Heart left ventricle (tissue), 16 donors: ENCODE data around the gene NLRX1. TPM values are rescaled to one million over a fixed set of nuclear protein-coding genes. Genes with fewer than 3 reads are reported as not detected.
A peak's percentile ranks its signal among the peaks of the same experiment; 100 is the strongest.

Experiments
- ATAC-seq, 4 donors: fragments of 200-7000 bp; cut with Tn5 transposase; one replicate each; pipeline ENCODE4 v1.9.1; 2020 to 2022; ENCODE audit warnings: moderate library complexity in 4 of 4, mild to moderate bottlenecking in 3 of 4, moderate number of reproducible peaks in 1 of 4
- DNase-seq, 5 donors: peaks; one replicate each; pipeline ENCODE4 v3.0.0-alpha.2; 2020
- H3K27ac ChIP-seq, 12 donors: fragments of 200-600 bp; sonication (generic) in 4 of 12; one replicate each; pipeline versions ENCODE4 v1.5.0 to v1.8.0; 2016 to 2022; ENCODE audit warnings: mild to moderate bottlenecking in 2 of 12
- H3K27me3 ChIP-seq, 9 donors: fragments of 200-600 bp; sonication (generic) in 2 of 9; one replicate each; pipeline versions ENCODE4 v1.5.1 to v1.8.0; 2016 to 2022; ENCODE audit warnings: mild to moderate bottlenecking in 3 of 9
- H3K36me3 ChIP-seq, 9 donors: fragments of 200-600 bp; sonication (generic) in 2 of 9; one replicate each; pipeline versions ENCODE4 v1.5.0 to v1.8.0; 2018 to 2022; ENCODE audit warnings: mild to moderate bottlenecking in 2 of 9
- H3K4me1 ChIP-seq, 12 donors: fragments of 200-600 bp; sonication (generic) in 4 of 12; one replicate each; pipeline versions ENCODE4 v1.5.0 to v1.8.0; 2016 to 2022; ENCODE audit warnings: mild to moderate bottlenecking in 3 of 12
- H3K4me3 ChIP-seq, 12 donors: fragments of 200-600 bp; sonication (generic) in 4 of 12; one replicate each; pipeline versions ENCODE4 v1.5.0 to v1.8.0; 2017 to 2022; ENCODE audit warnings: mild to moderate bottlenecking in 9 of 12, moderate library complexity in 4 of 12
- H3K9me3 ChIP-seq, 12 donors: fragments of 200-600 bp; sonication (generic) in 4 of 12; one replicate each; pipeline versions ENCODE4 v1.5.0 to v1.8.0; 2016 to 2022; ENCODE audit warnings: mild to moderate bottlenecking in 1 of 12
- CTCF ChIP-seq, 12 donors: fragments of 200-600 bp; sonication (generic) in 4 of 12; IDR thresholded peaks; one replicate each; pipeline versions ENCODE4 v1.5.0 to v1.8.0; 2018 to 2022; ENCODE audit warnings: antibody characterized with exemption in 12 of 12, mild to moderate bottlenecking in 5 of 12
- POLR2A ChIP-seq, 2 donors: fragments of 450-650 bp; IDR thresholded peaks; one replicate each; pipeline ENCODE4 v1.6.1; 2017; ENCODE audit warnings: antibody characterized with exemption in 2 of 2, mild to moderate bottlenecking in 2 of 2, moderate library complexity in 2 of 2
- WGBS, 4 donors: extraction: QIAGEN DNeasy Blood & Tissue Kit in 2 of 4; methylation state at CpG; one replicate each; pipeline versions ENCODE4 v1.1.5 to v1.1.7; 2013 to 2018; 5-methylcytosine and 5-hydroxymethylcytosine counted together
- intact Hi-C, 10 donors: fragments of 100-400 bp; cut with DNase I; formaldehyde crosslinking; loops; one replicate each; pipeline versions ENCODE4 v1.11.1 to v1.14.2; 2022
- polyA plus RNA-seq, 2 donors: library from polyadenylated mRNA; stranded (reverse); fragments of 200-250 nt; gene quantifications; one replicate each; pipeline ENCODE4 v1.2.3, GENCODE V29; 2013
- total RNA-seq, 9 donors: library from RNA; depleted of rRNA in 2 of 9; stranded (reverse); fragments of >200 nt in 2 of 9; fragmentation: NEBNext Ultra II Directional in 3 of 9; extraction: Animal tissue kit (Norgen Biotek cat#: 25700) in 3 of 9; gene quantifications; one replicate each; pipeline versions ENCODE4 v1.1.0 to v1.2.4, GENCODE V29; 2016 to 2023
- donor health status: ischemic (EF 13 %, LVEDD 7.1; RV severe dilation, severe dysfunction).
- donor health status: healthy with polysubstance abuse.
- donor health status: DM: no; HTN: yes; CAD: no.
- donor health status: DM: no; HTN: no; CAD: no.
- donor health status: ischemic (EF 25% LVEDD 6.9; RV normal size, moderate dysfunction).
- donor health status: ischemic (EF 25% LVEDD 5.7; RV mildly dilated, moderate dysfunction).
- donor health status: healthy.
- donor health status: DM: yes; HTN: yes; CAD: no.
- donor health status: ischemic (EF 35%, LVEDD 5.7; RV mildly dilated, moderate dysfunction).
- donor health status: nonischemic (EF 11% LVEDD 7.7; RV severe dilation, severe dysfunction).
- donor health status: DM: yes; HTN: yes; CAD: no.
- donor health status: PGD.
- donor health status: ischemic (EF 29% LVEDD 5.4; RV normal size, mild dysfunction).
- donor health status: nonischemic (EF 23%, LVEDD 6.1; RV moderate dilation, normal function).

The NLRX1 gene
- total and polyA plus RNA-seq, 11 donors, result 10.6 to 47.0 (median 29.5) TPM

- no peaks in the 10 kb centered on the region for H3K9me3 ChIP-seq
- intact Hi-C loops, result loop anchor here in 8 of 10 donors (1.0 to 10.0 kb wide), 8 partner anchors 47 to 332 kb away; partner anchors contain the start of genes MCAM (in 1 of the 8) and RNF26 (in 1 of the 8)
- H3K4me3 ChIP-seq, result no peak overlapping the region
- ATAC-seq (no peak), DNase-seq (no peak)
- H3K27ac ChIP-seq, result no peak overlapping the region
- no peaks in the 10 kb centered on the region for H3K36me3 ChIP-seq
- H3K27me3 ChIP-seq, result peaks cover 0 to 44% (median 0%) of the 10 kb centered on the region in 9 donors
- 37 to 51% (median 44%) methylated on average over 3 of the region's 3 CpGs for WGBS, 4 donors
- peaks cover 0 to 23% (median 7%) of the 10 kb centered on the region in 12 donors for H3K4me1 ChIP-seq
- TF ChIP-seq CTCF (IDR thresholded peaks at IDR 0.05), result no peak
- TF ChIP-seq POLR2A (IDR thresholded peaks at IDR 0.05), result no peak
Measured at GRCh38 chr11:119145551-119145950, 23.0 kb upstream of the NLRX1 start.

GRCh38 chr11:119147604-119148333 is 20.8 kb upstream of the NLRX1 start:
- intact Hi-C loops, result loop anchor here in 6 of 10 donors (2.0 to 10.0 kb wide), 7 partner anchors 45 to 330 kb away; partner anchors contain the start of genes MCAM (in 1 of the 6) and RNF26 (in 1 of the 6)
- Histone ChIP-seq H3K27ac (no peak overlapping the region), H3K9me3 (no peaks in the 10 kb centered on the region), H3K36me3 (no peaks in the 10 kb centered on the region), H3K4me1 (peaks cover 0 to 23% (median 7%) of the 10 kb centered on the region in 12 donors), H3K27me3 (peaks cover 0 to 47% (median 0%) of the 10 kb centered on the region in 9 donors), H3K4me3 (no peak overlapping the region)
- ATAC-seq (no peak), DNase-seq (no peak)
- 72 to 83% (median 79%) methylated on average over 6 of the region's 6 CpGs for WGBS, 4 donors
- no peak for TF ChIP-seq CTCF (IDR thresholded peaks at IDR 0.05)
- no peak for TF ChIP-seq POLR2A (IDR thresholded peaks at IDR 0.05)

- Histone ChIP-seq H3K4me3 (peak overlapping the region; percentile 46 to 83 (median 63)), H3K27me3 (peaks cover 0 to 47% (median 0%) of the 10 kb centered on the region in 9 donors), H3K4me1 (peaks cover 0 to 23% (median 7%) of the 10 kb centered on the region in 12 donors), H3K27ac (peak overlapping the region in 1 of 12 donors; percentile 29), H3K36me3 (no peaks in the 10 kb centered on the region), H3K9me3 (no peaks in the 10 kb centered on the region)
- DNase-seq, result no peak
- 1 to 3% (median 2%) methylated on average over 15 to 16 of the region's 16 CpGs for WGBS, 4 donors
- no peak for TF ChIP-seq POLR2A (IDR thresholded peaks at IDR 0.05)
- TF ChIP-seq CTCF (IDR thresholded peaks at IDR 0.05), result no peak
- intact Hi-C loops, result loop anchor here in 6 of 10 donors (5.0 to 10.0 kb wide), 6 partner anchors 44 to 329 kb away; partner anchors contain the start of genes MCAM (in 1 of the 6) and RNF26 (in 1 of the 6)
- no peak for ATAC-seq
Measured at GRCh38 chr11:119148720-119149017, 19.9 kb upstream of the NLRX1 start.
